ENCODE results near the gene TAB2.

TAB2 gene

DNA sequence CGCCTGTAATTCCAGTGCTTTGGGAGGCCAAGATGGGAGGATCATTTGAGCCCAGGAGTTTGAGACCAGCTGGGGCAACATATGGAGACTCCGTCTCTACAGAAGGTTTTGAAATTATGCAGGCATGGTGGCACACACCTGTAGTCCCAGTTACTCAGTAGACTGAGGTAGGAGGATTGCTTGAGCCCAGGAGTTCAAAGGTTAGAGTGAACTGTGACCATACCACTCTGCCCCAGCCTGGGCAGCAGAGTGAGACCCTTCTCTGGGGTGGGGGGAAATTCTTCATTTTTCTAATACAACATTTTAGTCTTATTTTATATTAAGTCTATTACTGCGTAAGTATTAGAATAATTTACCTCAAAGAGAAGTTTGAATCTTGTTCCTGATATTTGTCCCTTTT is 62.5 kb downstream of the TAB2 start:
- no peak for DNase-seq

DNA sequence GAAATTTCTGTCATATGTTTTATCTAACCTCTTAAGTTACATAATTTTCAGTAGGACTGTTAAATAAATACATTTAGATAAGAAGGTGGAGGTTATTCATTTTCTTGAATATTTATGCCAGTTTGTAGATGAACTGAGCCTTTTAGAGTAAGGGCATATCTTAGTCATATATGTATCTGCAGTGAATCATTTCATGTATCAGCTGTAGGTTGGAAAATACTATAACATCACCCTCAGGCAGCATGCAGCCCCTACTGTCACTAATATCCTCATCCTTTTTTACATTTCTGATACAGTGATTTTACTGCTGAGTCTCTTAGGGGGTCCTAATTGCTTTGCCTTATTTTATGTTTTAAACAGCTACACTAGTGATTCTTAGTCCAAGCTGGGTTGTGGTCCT is 63.0 kb downstream of the TAB2 start:
- DNase-seq: no peak

- no peak for DNase-seq
Observed at GRCh38 chr6:149383371-149383770, 65.9 kb downstream of the TAB2 start.

DNA sequence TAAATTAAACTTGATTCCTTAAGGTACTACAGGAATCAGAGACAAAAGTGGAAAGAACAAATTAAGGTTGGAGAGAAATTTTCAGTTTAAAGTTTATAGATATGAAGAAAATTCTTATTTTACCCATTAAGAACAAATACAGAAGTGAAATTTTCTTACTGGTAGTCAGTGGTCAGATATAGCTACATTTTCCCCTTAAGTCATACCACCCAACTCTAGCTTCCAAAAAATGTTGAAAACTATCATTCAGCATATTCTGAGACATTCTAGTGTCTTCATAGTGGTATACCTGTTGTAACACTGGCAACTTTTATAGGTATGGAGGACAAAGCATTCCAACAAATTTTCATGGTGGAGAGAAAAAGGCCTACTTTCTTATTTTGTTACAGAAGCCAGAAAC is 67.0 kb downstream of the TAB2 start:
- no peak for DNase-seq

GRCh38 chr6:149385998-149386646 is 68.6 kb downstream of the TAB2 start:
- no peak for DNase-seq

- no peak for DNase-seq
Observed at GRCh38 chr6:149387779-149388512, 70.4 kb downstream of the TAB2 start.

GRCh38 chr6:149389509-149390297 is 72.2 kb downstream of the TAB2 start:
- DNase-seq: no peak

- DNase-seq: no peak
Observed at GRCh38 chr6:149392093-149392492, 74.6 kb downstream of the TAB2 start.

GRCh38 chr6:149392535-149392934 is 75.0 kb downstream of the TAB2 start:
- no peak for DNase-seq

- no peak for DNase-seq
Observed at GRCh38 chr6:149393002-149393679, 75.6 kb downstream of the TAB2 start.

DNA sequence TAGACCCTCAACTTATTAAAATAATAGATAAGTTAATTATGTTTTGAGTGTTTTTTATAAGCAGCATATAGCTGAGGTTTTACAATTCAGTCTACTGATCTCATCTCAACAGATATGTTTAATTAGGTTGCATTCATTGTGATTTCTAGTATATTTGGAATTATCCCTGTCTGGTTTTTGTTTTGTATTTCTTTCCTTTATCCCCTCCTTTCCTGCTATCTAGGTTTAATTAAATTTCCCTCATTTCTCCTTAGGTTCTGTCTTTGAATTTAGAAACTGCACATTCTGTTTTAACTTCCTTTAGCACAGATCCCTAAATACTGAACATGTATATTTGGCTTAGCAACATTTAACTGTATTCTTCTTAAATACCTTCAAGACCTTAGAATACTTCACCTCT is 77.7 kb downstream of the TAB2 start:
- DNase-seq: no peak

DNA sequence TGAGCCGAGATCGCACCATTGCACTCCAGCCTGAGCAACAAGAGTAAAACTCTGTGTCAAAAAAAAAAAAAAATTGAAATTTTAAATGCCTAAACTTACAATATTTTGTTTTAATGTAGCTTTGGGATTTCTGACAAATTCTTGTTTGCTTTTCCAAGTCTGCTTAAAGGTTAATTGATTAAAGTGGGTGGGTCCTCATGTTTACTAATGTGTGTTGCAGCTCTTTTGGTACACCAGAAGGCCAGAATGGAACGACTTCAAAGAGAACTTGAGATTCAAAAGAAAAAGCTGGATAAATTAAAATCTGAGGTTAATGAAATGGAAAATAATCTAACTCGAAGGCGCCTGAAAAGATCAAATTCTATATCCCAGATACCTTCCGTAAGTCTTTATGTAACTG is 79.9 kb downstream of the TAB2 start:
- no peak for DNase-seq

DNA sequence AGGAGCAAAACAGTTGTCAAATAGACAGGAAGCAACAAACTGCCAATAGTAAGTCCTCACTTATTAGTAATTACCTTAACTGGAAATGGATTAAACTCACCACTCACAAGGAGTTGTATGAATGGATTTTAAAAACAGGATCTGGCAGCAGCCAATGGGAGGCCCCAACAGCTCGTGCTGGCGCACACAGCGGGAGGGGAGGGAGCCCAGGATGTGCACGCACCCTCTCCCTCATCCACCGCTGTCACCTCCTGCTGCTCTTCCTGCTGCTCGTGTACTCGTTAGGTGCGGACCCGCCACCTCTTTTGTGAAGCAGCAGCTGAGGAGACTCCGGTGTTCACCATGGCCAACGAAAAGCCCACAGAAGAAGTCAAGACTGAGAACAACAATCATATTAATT is 82.5 kb downstream of the TAB2 start, which contains the start of gene SUMO4:
TSS of gene SUMO4 (plus strand) at position 213 of the 400 bp plus-strand sequence. CDS start at position 343, 130 bp downstream.
- DNase-seq: no peak

DNA sequence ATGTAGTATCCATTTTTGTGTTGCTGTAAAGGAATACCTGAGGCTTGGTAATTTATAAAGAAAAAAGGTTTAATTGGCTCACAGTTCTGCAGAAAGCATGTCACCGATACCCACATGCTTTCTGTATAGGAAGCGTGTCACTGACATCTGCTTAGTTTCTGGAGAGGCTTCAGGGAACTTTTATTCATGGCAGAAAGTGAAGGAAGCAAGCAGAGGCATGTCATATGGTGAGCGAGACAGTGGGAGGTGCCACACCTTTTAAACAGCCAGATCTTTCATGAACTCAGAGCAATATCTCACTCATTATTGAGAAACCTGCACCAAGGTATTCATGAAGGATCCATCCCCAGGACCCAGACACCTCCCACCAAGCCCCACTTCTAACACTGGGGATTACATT is 86.0 kb downstream of the TAB2 start:
- no peak for DNase-seq

DNA sequence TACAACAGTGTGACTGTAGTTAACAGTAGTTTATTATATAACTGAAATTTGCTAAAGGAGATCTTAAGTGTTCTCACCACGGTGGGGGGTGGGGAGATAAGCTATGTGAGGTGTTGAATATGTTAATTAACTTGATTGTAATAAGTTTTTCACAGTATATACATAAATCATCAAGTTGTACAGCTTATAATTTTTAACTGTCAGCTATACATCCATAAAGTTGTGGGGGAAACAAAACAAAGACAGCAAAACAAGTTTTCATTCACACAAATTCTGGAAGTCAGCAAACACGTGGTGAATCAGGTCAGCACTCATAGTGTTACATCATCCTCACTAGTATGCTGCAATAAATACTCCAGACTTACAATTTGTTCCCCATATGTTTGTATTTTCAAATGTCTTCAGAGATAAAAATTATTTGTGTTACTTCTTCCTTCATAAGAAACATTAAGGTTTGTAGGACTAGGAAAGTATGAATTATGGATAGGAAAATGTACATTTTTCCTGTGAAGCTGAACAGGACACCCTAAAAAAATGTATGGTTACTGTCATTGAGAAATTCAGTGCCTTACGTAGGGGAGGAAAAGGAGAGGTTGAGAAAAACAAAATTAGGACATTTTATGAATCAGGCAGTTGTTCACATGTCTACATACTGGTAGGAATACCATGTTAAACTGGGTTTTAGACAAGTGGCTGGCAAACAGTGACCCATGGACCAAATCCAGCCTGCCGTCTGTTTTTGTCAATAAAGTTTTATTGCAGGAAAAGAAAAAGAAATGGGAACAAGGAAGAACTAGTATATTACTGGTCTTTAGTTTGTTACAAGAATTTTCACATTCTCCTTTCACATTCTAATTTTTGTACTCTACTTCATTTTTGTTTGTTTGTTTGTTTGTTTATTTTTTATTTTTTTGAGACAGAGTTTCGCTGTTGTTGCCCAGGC is 88.6 kb downstream of the TAB2 start:
- DNase-seq: peak; percentile 86

GRCh38 chr6:149409617-149410016 is 92.1 kb downstream of the TAB2 start:
- DNase-seq: no peak

- peak; percentile 30 for DNase-seq
Observed at GRCh38 chr6:149410557-149410956, 93.0 kb downstream of the TAB2 start.

- no peak for DNase-seq
Observed at GRCh38 chr6:149414009-149414408, 96.5 kb downstream of the TAB2 start.

- no peak for DNase-seq
Observed at GRCh38 chr6:149414821-149415220, 97.3 kb downstream of the TAB2 start.

GRCh38 chr6:149419696-149420404 is 102.3 kb downstream of the TAB2 start:
- DNase-seq: no peak

GRCh38 chr6:149421132-149421531 is 103.6 kb downstream of the TAB2 start:
- no peak for DNase-seq

Data from inflammatory macrophage treated with lipopolysaccharide for 4 hours (primary cell).